ENCODE data around the gene PDXK.

The PDXK gene

DNA sequence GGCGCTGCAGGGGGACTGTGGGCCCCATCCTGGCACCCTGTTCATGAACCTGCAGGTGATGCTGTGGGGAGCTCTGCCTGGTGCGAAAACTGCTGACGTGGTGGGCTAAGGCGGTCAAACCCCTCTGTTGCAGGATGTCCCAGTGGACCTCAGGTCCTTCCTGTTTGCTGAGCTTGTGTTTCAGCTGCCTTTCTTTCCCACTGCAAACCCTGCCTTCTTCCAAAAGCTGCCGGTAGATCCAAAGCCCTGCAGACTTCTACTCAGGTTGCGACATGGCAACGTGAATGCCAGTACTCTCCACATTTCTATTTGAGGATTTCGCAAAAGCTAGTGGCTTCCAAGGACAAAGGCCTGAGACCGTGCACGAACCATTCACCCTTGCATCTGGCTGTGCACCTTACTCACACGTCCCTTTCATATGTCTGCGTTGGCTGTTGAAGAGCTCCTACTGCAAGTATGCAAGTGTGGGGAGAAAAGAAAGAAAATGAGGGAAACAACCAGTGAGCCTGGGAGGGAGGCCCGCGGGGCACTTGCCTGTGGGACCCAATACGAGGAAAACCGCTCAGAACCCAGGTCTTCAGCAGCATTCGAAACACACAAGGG lies 64.3 kb downstream of the PDXK start:
- no peak for DNase-seq (ENCODE audit: low spot score)

DNA sequence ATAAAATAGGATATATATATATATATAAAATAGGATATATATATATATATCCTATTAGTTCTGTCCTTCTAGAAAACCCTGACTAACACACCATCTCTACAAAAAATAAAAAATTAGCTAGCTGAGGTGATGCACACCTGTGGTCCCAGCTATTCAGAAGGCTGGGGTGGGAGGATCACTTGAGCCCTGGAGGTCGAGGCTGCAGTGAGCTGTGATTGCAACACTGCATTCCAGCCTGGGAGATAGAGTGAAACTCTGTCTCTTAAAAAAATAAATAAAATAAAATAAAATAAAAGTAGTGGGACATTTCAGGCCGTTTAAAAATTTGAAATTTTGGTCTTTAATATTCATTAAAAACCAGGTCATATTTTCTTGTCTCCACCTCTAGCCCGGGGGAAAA lies 66.2 kb downstream of the PDXK start:
- no peak for DNase-seq (ENCODE audit: low spot score)

DNA sequence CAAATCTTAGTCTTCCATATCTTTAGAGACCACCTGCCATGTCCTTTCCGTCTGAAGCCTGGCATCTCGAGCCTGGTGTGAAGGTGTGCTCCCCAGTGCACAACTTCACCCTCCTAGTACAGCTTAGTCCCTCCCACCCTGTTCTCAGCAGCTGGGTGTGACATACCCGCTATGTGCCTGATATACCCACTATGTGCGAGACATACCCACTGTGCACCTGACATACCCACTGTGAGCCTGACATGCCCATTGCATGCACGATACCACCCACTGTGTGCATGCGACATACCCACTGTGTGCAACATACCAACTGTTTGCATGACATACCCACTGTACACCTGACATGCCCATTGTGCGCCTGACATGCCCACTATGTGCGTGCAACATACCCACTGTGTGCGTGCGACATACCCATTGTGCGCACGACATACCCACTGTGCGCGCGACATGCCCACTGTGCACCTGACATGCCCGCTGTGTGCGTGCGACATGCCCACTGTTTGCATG lies 67.4 kb downstream of the PDXK start:
- DNase-seq (ENCODE audit: low spot score), result no peak

DNA sequence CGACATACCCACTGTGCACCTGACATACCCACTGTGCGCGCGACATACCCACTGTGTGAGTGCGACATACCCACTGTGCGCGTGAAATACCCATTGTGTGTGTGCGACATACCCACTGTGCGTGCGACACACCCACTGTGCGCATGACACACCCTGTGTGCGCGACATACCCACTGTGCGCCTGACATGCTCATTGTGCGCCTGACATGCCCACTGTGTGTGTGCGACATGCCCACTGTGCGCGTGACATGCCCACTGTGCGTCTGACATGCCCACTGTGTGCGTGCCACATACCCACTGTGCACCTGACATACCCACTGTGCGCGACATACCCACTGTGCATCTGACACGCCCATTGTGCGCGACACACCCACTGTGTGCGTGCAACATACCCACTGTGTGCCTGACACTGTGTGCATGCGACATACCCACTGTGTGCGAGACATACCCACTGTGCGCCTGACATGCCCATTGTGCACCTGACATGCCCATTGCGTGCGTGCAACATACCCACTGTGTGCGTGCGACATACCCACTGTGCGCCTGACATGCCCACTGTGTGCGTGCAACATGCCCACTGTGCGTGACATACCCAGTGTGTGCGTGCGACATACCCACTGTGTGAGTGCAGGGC lies 68.0 kb downstream of the PDXK start:
- no peak for DNase-seq (ENCODE audit: low spot score)

DNA sequence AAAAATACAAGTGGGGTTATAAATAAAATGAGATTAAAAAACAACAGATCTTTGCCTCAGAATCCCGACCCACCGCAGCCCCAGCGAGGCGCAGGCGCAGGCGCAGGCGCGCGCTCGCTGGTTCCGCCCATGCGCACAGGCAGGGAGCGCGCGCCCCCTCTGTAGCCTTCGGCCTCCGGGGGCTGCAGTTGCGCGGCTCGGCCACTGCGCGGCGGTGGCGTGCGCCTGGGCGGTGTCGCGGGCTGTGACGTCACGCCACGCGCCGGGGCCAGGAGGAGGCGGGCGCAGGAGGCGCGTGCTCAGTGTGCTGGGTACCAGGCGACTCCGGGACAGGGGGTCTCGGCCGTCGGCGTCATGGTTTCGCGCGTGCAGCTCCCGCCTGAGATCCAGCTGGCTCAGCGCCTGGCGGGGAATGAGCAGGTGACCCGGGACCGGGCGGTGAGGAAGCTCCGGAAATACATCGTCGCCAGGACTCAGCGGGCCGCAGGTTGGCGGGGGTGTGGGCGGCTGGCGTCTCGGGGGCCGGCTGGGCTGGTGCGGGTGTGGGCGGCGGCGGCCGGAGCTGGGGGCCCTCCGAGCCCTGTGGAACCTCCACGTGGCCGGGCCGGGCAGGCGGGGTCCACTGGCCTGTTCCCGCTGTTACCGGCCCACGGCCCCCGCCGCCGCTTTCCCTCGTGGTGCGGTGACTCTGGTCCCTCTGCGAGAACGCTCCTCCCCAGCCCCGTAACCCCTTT lies 70.5 kb downstream of the PDXK start, which contains the start of gene RRP1:
TSS of gene RRP1 (plus strand) at position 302 of the 734 bp plus-strand sequence. CDS start at position 355, 53 bp downstream.
- DNase-seq (ENCODE audit: low spot score), result peak; percentile 81

DNA sequence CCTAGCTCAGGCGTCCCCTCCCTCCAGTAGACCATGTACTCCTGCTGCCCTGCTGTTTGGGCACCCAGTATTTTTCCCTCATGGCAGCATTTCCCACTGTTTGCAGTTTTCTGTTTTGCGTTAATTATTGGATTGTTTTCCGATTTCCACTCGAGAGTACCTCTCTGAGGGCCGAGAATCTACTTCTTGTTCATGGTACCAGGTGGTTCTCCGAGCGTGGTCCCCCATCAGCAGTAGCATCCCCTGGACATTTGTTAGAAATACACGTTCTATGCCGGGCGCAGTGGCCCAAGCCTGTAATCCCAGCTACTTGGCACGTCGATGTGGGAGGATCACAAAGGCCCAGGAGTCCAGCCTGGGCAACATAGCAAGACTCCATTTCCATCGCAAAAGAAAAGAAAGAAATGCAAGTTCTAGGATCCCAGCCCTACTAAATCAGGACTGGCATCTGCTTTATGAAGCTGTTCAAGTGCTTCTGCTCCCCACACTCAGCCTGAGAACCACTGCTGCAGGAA lies 71.1 kb downstream of the PDXK start:
- no peak for DNase-seq (ENCODE audit: low spot score)

DNA sequence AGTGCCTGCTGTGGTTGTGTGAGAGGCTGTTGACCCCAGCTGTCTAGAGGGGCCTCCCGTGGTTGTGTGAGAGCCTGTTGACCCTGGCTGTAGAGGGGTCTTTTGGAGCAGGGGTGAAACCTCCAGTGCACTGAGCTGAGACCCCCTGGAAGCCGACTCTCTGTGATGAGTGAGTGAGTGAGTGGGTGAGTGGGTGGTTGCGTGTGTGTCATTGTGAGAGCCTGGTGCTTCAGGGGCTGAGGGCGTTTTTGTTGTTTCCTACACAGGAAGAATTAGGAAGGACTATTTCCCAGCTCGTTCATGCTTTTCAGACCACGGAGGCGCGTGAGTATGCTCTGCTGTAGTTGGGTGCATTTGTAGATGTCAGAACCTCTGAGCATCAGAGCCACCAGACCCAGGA lies 73.5 kb downstream of the PDXK start:
- no peak for DNase-seq (ENCODE audit: low spot score)

DNA sequence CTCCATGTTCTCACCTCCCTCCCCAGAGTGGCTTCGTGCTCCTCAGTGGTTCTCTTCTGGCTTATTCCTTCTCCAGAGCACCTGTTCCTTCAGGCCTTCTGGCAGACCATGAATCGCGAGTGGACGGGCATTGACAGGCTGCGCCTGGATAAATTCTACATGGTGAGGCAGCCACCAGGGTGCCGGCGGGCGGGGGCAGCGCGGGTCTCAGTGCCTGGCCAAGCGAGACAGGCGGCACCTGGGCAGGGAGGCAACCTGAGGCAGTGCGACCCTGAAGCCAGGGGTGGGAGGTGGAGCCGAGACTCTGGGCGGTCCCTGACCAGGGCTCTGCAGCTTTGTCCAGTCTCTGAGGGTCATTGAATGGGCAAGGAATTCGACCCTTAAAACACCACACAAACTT lies 74.3 kb downstream of the PDXK start:
- DNase-seq (ENCODE audit: low spot score), result no peak

DNA sequence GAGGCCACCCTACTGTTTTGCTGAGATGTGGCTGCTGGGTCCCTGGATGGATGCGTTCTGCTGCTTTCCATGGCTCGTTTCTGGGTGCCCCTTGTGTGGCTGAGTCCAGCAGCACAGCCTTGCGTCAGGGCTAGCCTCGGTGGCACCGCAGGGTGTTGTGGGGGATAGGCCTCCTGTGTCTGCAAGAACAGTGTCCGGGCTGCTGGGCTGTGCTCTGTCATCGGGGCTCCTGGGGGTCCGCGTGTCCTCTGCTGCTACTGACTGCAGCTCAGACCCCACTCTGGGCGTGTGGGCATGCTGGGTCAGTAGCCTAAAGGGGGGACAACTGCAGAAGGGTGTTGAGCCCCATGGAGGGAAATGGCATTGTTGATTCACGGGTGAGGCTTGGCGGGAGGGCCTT lies 75.4 kb downstream of the PDXK start:
- no peak for DNase-seq (ENCODE audit: low spot score)

DNA sequence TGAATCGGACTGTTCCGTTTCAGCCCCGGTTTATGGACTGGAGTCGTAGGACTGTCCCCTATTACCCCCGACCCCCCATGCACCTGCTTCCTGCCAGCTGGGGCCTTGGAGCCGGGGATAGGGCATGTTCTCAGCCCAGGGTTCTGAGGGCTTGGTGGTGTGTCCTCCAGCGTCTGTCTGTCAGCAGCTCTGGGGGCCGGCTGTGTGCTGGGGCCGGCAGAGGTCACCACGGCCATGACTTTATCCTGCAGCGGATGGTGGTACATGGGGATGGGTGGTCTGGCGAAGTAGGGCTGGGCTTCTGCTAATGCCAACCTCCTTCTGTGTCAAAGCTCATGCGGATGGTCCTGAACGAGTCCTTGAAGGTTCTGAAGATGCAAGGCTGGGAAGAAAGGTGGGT lies 75.9 kb downstream of the PDXK start:
- DNase-seq (ENCODE audit: low spot score), result no peak

DNA sequence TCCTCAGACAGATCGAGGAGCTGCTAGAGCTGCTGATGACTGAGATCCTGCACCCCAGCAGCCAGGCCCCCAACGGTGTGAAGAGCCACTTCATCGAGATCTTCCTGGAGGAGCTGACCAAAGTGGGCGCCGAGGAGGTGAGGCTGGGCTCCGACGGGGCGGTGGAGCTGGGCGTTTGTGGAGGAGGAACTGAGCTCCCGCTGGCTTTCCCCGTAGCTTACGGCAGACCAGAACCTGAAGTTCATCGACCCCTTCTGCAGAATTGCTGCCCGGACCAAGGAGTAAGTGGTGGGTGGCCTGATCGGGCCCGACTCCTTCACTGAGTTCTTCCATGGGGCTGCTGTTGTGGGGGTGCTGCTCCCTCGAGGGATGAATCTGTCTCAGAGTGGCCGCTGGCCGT lies 78.5 kb downstream of the PDXK start:
- no peak for DNase-seq (ENCODE audit: low spot score)

DNA sequence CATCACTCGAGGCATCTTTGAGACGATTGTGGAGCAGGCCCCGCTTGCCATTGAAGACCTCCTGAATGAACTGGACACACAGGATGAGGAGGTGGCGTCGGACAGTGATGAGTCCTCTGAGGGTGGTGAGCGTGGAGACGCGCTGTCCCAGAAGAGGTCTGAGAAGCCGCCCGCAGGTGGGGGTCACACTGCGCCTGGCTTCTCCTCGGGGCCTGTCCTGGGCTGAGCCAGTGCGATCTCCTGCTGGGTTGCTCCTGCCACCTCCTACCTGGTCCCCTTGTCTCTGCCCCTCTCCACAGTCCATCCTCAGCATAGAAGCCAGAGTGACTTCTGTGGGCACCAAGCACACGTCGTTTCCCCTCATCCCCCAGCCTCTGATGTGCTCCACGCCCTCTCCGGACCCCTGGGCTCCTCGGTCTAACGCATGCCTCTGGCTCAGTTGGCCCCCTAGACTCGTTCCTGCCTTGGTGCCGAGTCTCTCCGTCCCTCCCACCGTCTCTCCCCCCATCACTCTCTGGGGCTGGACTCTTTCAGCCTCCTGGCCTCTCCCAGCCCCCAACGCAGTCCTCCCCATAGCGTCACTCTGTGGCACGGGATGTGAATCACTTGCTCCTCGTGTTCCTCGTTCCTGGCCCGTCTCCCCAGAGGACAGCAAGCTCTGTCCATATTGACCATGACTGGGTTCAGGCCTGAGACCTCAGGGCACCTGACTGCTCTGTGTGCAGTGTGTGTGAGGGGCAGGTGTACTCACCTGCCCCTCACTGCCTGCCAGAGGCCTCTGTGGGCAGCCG lies 79.2 kb downstream of the PDXK start:
- DNase-seq (ENCODE audit: low spot score), result no peak

DNA sequence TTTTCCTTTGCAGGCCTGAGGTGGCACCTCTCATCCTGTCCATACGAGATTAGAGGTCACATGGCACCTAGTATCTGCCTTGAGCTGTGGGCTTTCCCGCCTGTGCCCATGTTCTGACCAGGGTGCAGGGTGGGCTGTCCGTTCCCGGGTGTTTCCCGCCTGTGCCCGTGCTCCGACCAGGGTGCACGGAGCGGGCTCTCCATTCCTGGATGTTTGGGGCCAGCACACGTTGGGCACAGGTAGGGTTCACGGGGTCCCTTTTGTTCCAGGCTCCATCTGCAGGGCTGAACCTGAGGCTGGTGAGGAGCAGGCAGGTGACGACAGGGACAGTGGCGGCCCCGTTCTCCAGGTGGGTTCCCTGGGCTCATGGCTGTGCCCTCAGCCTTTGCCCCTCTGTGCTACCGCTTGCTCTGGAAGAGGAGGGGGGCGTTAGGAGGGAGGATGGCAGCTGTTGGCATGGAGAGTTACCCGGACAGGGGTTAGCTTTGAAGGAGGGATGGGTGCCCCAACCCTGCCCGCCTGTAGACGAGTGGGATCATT lies 80.4 kb downstream of the PDXK start:
- no peak for DNase-seq (ENCODE audit: low spot score)

DNA sequence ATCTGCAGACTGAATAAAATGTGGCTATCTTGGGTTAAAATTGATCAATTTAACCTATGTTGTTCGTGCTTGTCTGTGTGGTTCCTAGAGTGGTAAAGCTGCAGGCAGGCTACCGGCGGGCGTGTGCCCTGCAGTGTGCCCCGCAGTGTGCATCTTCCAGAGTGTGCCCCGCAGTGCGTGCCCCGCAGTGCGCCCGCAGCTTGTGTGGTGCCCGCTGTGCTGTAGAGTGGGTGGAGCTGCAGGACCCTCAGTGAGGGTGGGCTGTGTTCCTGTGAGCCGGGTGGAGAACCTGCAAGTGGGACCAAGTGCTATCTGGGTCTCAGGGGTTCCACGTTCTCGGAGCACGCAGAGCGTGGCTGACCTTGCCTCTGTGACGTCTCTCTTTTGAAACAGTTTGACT lies 81.2 kb downstream of the PDXK start:
- DNase-seq (ENCODE audit: low spot score), result no peak

DNA sequence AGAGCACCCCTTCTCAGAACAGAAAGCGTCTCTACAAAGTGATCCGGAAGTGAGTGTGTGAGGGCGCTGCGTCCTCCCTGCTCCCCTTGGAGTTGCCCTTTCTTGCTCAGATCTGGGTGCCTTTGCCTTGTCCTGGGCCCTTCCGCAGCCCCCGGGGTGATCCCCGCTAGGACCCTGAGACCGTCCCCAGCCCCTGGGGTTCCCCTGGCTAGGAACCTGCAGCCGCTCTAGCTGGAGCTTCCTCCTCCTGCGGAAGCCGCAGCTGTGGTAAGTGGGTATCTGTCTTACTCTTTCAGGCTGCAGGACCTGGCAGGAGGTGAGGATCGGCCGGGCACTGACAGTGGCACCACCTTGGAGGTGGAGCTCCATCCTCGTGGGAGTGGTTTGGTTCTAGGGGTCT lies 81.6 kb downstream of the PDXK start:
- no peak for DNase-seq (ENCODE audit: low spot score)

DNA sequence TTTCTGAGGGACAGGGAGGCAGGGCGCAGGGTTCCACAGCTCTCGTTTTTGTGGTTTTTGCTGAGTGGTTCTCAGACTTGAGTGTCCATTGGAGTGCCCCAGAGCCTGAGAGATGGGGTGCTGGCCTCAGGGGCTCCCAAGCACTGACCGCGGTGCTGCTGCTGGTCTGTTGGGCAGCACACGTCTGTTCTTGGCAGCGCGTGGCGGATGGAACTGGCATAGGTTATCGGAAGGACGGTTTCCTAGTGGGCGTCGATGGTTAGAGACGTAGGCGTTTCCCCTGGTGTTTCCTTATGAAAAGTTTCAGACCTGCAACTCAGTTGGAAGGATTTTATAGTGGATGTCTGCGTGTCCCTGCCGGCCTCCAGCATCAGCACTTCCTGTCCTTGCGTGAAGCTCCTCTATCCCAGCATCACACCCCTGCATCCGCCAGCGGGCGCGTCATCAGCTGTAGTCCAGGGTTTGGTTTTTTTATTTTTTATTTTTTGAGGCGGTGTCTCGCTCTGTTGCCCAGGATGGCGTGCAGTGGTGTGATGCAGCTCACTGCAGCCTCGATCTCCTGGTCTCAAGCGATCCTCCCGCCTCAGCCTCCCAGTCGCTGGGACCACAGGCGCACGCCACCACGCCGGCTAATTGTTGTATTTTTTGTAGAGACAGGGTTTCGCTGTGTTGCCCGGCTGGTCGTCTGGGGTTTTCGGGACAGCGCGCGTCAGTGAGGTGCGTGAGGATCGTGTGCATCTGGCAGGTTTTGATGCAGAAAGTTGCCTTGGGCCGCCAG lies 82.3 kb downstream of the PDXK start:
- no peak for DNase-seq (ENCODE audit: low spot score)

DNA sequence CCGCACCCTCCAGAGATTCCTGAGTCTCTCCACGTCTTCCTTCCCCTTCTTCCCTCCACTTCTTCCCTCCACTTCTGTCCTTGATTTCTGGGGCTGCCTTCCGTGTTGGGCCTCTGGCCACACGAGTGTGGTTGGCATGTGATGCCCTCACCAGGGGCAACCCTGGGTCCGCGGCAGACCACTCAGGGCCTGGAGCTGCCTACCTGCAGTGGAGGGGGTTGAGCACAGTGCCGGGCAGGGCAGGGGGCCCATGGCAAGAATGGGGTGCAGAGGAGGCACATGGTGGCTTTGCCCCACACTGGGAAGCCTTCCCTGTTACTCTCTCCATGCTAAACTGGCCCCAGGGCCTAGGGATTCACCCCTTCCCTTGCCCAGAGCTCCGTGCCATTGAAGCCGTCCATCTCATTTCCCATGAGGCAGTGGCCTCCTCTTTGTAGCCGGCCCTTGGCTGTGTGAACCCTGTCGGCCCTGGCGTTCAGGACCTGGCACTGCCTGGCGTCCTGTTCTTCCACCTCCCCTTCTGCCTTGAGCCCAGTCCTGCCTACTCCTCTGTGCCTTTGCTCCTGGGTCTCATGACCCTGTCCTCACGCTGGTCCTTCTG lies 83.9 kb downstream of the PDXK start:
- no peak for DNase-seq (ENCODE audit: low spot score)

DNA sequence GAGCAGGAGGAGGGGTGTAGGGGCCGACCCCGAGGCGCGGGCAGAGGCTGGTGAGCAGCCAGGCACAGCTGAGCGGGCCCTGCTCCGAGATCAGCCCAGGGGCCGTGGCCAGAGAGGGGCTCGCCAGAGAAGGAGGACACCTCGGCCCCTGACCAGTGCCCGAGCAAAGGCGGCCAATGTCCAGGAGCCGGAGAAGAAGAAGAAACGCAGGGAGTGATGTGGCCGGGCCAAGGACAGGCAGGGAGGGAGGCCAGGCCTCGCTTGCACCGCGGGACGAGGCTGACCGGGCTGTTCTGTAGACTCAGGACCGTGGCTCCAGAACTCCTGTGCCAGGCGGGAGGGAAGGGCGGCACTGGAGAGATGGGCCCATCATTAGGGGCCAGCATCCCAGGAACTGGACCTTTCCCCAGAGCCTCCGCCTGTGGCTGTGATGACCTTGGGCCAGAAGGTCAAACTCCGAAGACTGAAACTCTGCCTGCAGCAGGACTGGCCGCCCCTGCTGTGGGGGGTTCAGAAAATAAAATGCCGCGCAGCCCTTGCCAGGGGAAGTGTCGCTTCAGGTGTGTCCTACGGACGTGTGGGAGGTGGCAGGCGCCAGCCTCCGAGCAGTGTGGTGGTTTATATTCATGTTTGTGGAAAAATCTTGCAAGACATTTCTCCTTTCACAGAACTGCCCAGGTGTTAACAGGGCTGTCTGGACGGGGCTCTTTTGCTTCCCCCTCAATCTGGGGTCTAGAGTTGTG lies 84.8 kb downstream of the PDXK start:
- DNase-seq (ENCODE audit: low spot score), result no peak

DNA sequence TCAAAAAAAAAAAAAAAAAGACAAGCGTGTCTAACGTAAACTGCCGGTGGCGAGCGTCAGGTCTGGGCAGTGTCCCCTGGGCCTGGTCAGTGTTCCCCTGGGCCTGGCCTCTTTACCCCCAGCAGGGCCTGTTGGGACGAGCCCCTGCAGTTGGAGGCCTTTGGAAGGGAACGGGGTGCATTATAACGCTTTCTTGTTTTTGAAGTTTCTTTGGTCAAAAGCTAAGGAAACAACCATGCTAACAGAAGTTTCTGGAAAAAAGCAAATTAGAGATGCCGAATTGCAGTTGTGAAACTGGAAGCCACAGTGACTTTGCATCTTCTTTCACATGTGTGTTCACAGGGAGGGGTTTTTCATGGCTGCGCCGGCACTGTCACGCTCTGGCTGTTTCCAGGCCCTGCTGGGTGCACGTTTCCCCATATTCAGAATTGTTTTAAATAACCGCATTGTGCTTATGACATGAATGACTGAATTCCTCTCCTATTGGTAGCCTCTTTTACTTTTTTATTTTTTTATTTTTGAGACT lies 86.4 kb downstream of the PDXK start:
- no peak for DNase-seq (ENCODE audit: low spot score)

Data from cerebellar cortex (tissue), 1 donor.